Sigmoid colon (tissue), 7 donors: ENCODE results near the gene RASL11A. TPM values are rescaled to one million over a fixed set of nuclear protein-coding genes. Genes with fewer than 3 reads are reported as not detected.

Source experiments
- DNase-seq: peaks from one replicate; pipeline ENCODE4 v3.0.0-alpha.2; 2019
- H3K27ac ChIP-seq, 4 donors: fragments of 200-600 bp; sonication (generic); one replicate each; pipeline ENCODE4 v1.5.1; 2016 to 2019; ENCODE audit warnings: mild to moderate bottlenecking in 1 of 4
- H3K27me3 ChIP-seq, 3 donors: fragments of 200-600 bp; sonication (generic); one replicate each; pipeline ENCODE4 v1.5.1; 2019; ENCODE audit warnings: mild to moderate bottlenecking in 1 of 3
- H3K36me3 ChIP-seq, 4 donors: fragments of 200-600 bp; sonication (generic); one replicate each; pipeline ENCODE4 v1.5.1; 2016 to 2019
- H3K4me1 ChIP-seq, 4 donors: fragments of 200-600 bp; sonication (generic); one replicate each; pipeline ENCODE4 v1.5.1; 2017 to 2019
- H3K4me3 ChIP-seq, 4 donors: fragments of 200-600 bp; sonication (generic); one replicate each; pipeline ENCODE4 v1.5.1; 2017 to 2019; ENCODE audit warnings: mild to moderate bottlenecking in 2 of 4, moderate library complexity in 1 of 4
- H3K9me3 ChIP-seq, 4 donors: fragments of 200-600 bp in 3 of 4; sonication (generic) in 3 of 4; one replicate each; pipeline versions ENCODE4 v1.5.1 to v1.6.1; 2013 to 2019
- CTCF ChIP-seq, 4 experiments: fragments of 450-650 bp in 3 of 4; fragments of 200-600 bp in 1 of 4; IDR thresholded peaks; one replicate each; pipeline ENCODE4 v1.5.1; 2016 to 2019; ENCODE audit warnings: antibody characterized with exemption in 4 of 4, mild to moderate bottlenecking in 3 of 4, moderate library complexity in 2 of 4
- EP300 ChIP-seq, 4 donors: sonication (generic); formaldehyde crosslinking; IDR thresholded peaks; one replicate each; pipeline ENCODE4 v1.6.1; 2017; ENCODE audit warnings: antibody characterized with exemption in 4 of 4
- POLR2A ChIP-seq, 2 donors: fragments of 450-650 bp; IDR thresholded peaks; one replicate each; pipeline ENCODE4 v1.6.1; 2016; ENCODE audit warnings: antibody characterized with exemption in 2 of 2, mild to moderate bottlenecking in 2 of 2, moderate library complexity in 2 of 2
- POLR2AphosphoS5 ChIP-seq, 4 donors: sonication (generic); formaldehyde crosslinking; IDR thresholded peaks; one replicate each; pipeline ENCODE4 v1.6.1; 2017; ENCODE audit warnings: antibody characterized with exemption in 4 of 4
- WGBS, 2 donors: extraction: QIAGEN DNeasy Blood & Tissue Kit; methylation state at CpG; one replicate each; pipeline ENCODE4 v1.1.7; 2013; 5-methylcytosine and 5-hydroxymethylcytosine counted together
- intact Hi-C: fragments of 100-400 bp; cut with DNase I; formaldehyde crosslinking; loops from one replicate; pipeline ENCODE4 v1.15.1; 2023
- polyA plus RNA-seq, 3 donors: library from polyadenylated mRNA; stranded (reverse); fragments of 200-250 nt; gene quantifications; one replicate each; pipeline ENCODE4 v1.2.3, GENCODE V29; 2013
- total RNA-seq, 4 donors: library from RNA; depleted of rRNA; stranded (reverse); fragments of >200 nt; gene quantifications; one replicate each; pipeline ENCODE4 v1.1.0, GENCODE V29; 2016
- donor health status: healthy with polysubstance abuse.
- donor health status: Bipolar disorder and iron deficiency.
- donor health status: healthy.

Gene RASL11A
- total and polyA plus RNA-seq, 7 donors: 14.1 to 123 (median 33.0) TPM

- peak overlapping the region; percentile 92 to 96 (median 96) for H3K27ac ChIP-seq
- TF ChIP-seq POLR2A (IDR thresholded peaks at IDR 0.05) (no peak), EP300 (IDR thresholded peaks at IDR 0.05) (no peak), CTCF (IDR thresholded peaks at IDR 0.05) (no peak), POLR2AphosphoS5 (IDR thresholded peaks at IDR 0.05) (no peak)
- H3K4me3 ChIP-seq: peak overlapping the region; percentile 73 to 85 (median 79)
- DNase-seq: no peak
- no peaks in the 10 kb centered on the region for H3K27me3 ChIP-seq
- intact Hi-C loops: loop anchor here (2.0 to 10.0 kb wide), 5 partner anchors 81 to 284 kb away; partner anchors contain the start of gene GTF3A
- no peaks in the 10 kb centered on the region for H3K36me3 ChIP-seq
- WGBS, 2 donors: 26 to 52% methylated on average over 15 of the region's 15 CpGs
- peaks cover 0 to 36% (median 30%) of the 10 kb centered on the region in 4 donors for H3K4me1 ChIP-seq
- H3K9me3 ChIP-seq: no peaks in the 10 kb centered on the region
Observed at GRCh38 chr13:27271570-27272096, 1.0 kb downstream of the RASL11A start.

GRCh38 chr13:27273658-27274425, 3.2 kb downstream of the RASL11A start:
- Histone ChIP-seq H3K4me1 (peaks cover 0 to 28% (median 24%) of the 10 kb centered on the region in 4 donors), H3K27ac (peak overlapping the region in 1 of 4 donors; percentile 31), H3K27me3 (no peaks in the 10 kb centered on the region), H3K4me3 (no peak overlapping the region), H3K36me3 (no peaks in the 10 kb centered on the region), H3K9me3 (no peaks in the 10 kb centered on the region)
- intact Hi-C loops: loop anchor here (5.0 to 10.0 kb wide), 3 partner anchors 151 to 287 kb away; partner anchors contain the start of gene GTF3A
- no peak for TF ChIP-seq EP300 (IDR thresholded peaks at IDR 0.05)
- no peak for TF ChIP-seq POLR2A (IDR thresholded peaks at IDR 0.05)
- no peak for TF ChIP-seq CTCF (IDR thresholded peaks at IDR 0.05)
- no peak for TF ChIP-seq POLR2AphosphoS5 (IDR thresholded peaks at IDR 0.05)
- 79 to 87% methylated on average over 4 of the region's 4 CpGs for WGBS, 2 donors
- DNase-seq: no peak

GRCh38 chr13:27274631-27275030, 4.0 kb downstream of the RASL11A start:
- TF ChIP-seq EP300 (IDR thresholded peaks at IDR 0.05): no peak
- no peak for TF ChIP-seq CTCF (IDR thresholded peaks at IDR 0.05)
- no peak for TF ChIP-seq POLR2AphosphoS5 (IDR thresholded peaks at IDR 0.05)
- TF ChIP-seq POLR2A (IDR thresholded peaks at IDR 0.05): no peak
- Histone ChIP-seq H3K27me3 (no peaks in the 10 kb centered on the region), H3K36me3 (no peaks in the 10 kb centered on the region), H3K4me3 (no peak overlapping the region), H3K4me1 (peaks cover 0 to 28% (median 24%) of the 10 kb centered on the region in 4 donors), H3K9me3 (no peaks in the 10 kb centered on the region), H3K27ac (no peak overlapping the region)
- 16 to 35% methylated on average over 1 of the region's 1 CpG for WGBS, 2 donors
- intact Hi-C loops: loop anchor here (5.0 to 10.0 kb wide), 3 partner anchors 150 to 287 kb away; partner anchors contain the start of gene GTF3A
- no peak for DNase-seq

- H3K4me3 ChIP-seq: no peak overlapping the region
- no peak for TF ChIP-seq CTCF (IDR thresholded peaks at IDR 0.05)
- no peak for TF ChIP-seq EP300 (IDR thresholded peaks at IDR 0.05)
- TF ChIP-seq POLR2AphosphoS5 (IDR thresholded peaks at IDR 0.05): no peak
- no peak for TF ChIP-seq POLR2A (IDR thresholded peaks at IDR 0.05)
- H3K4me1 ChIP-seq: peaks cover 0 to 22% (median 16%) of the 10 kb centered on the region in 4 donors
- WGBS, 2 donors: 84 to 85% methylated on average over 7 of the region's 7 CpGs
- H3K27me3 ChIP-seq: no peaks in the 10 kb centered on the region
- intact Hi-C loops: loop anchor here (10.0 kb wide), 1 partner anchor 149 kb away; the partner anchor contains the start of gene GTF3A
- H3K9me3 ChIP-seq: no peaks in the 10 kb centered on the region
- no peak for DNase-seq
- peak overlapping the region in 1 of 4 donors; percentile 1 for H3K27ac ChIP-seq
- H3K36me3 ChIP-seq: no peaks in the 10 kb centered on the region
Observed at GRCh38 chr13:27276188-27276587, 5.6 kb downstream of the RASL11A start.
